K562 (cell line): ENCODE results near the gene NUP62. TPM values are rescaled to one million over a fixed set of nuclear protein-coding genes. Genes with fewer than 3 reads are reported as not detected.

Experiments used
- ATAC-seq: fragments of 200-7000 bp; cut with Tn5 transposase; 3 replicates; pipeline ENCODE4 v1.9.1; 2020; ENCODE audit warnings: moderate library complexity
- BruUV-seq: library from RNA; stranded (reverse); fragments of 400-500 nt; replicated peaks from 2 replicates; lab custom pipeline; 2021; lab: Mats Ljungman, UMichigan
- CTCF ChIA-PET: fragments of 300-600 bp; formaldehyde crosslinking; extraction: SDS; loops from one replicate; lab custom pipeline; 2021; ENCODE audit warnings: low intra/inter-chr PET ratio; lab: Yijun Ruan, JAX
- POLR2A ChIA-PET: fragments of 300-600, 350-650 bp; sonication (Branson Sonifier 250); formaldehyde crosslinking; extraction: SDS; loops from one replicate; lab custom pipeline; 2021; ENCODE audit warnings: antibody characterized with exemption, inconsistent platforms; lab: Yijun Ruan, JAX
- DNase-seq, 4 experiments: peaks; one replicate each; pipeline versions ENCODE4 v3.0.0 to v3.0.0-alpha.2; 2011 to 2018; ENCODE audit warnings: low spot score in 3 of 4, mixed read lengths in 3 of 4; ENCODE audit errors: extremely low read depth in 1 of 4
- FAIRE-seq: peaks from 2 replicates; lab custom pipeline; 2011; peaks lifted over from hg19 to GRCh38; lab: Jason Lieb, UNC
- H2AFZ ChIP-seq: 2 replicates; pipeline ENCODE4 v1.6.0; 2011; ENCODE audit warnings: low read depth, low read length, control low read depth, inconsistent platforms
- H3K27ac ChIP-seq: fragments of 200-600 bp; 3 replicates; pipeline ENCODE4 v1.8.0; 2011; ENCODE audit warnings: low read depth, mild to moderate bottlenecking, control low read depth, inconsistent platforms, low read length, moderate library complexity, mixed read lengths; ENCODE audit errors: extremely low read depth
- H3K27me3 ChIP-seq, 2 experiments: fragments of 300-600 bp in 1 of 2; 2 replicates in 1 of 2; 3 replicates in 1 of 2; pipeline versions ENCODE4 v1.6.0 to v1.8.0; 2011; ENCODE audit warnings: inconsistent platforms in 2 of 2, low read length in 2 of 2, mild to moderate bottlenecking in 1 of 2, mixed read lengths in 1 of 2, moderate library complexity in 1 of 2; ENCODE audit not compliant: control insufficient read depth in 2 of 2, insufficient read depth in 2 of 2
- H3K36me3 ChIP-seq: fragments of 300-600 bp; 3 replicates; pipeline ENCODE4 v1.8.0; 2011; ENCODE audit warnings: mild to moderate bottlenecking, low read length, inconsistent platforms; ENCODE audit not compliant: control insufficient read depth, insufficient read depth
- H3K4me1 ChIP-seq, 2 experiments: fragments of 200-600 bp in 1 of 2; replicated peaks in 1 of 2; 2 replicates in 1 of 2; 3 replicates in 1 of 2; pipeline versions ENCODE4 v1.5.1 to v1.8.0; 2011; ENCODE audit warnings: inconsistent platforms in 2 of 2, low read length in 2 of 2, mild to moderate bottlenecking in 1 of 2, mixed read lengths in 1 of 2, moderate library complexity in 1 of 2; ENCODE audit not compliant: control insufficient read depth in 2 of 2, insufficient read depth in 2 of 2
- H3K4me2 ChIP-seq: 2 replicates; pipeline ENCODE4 v1.6.1; 2011; ENCODE audit warnings: low read length, control low read depth, inconsistent platforms, mixed read lengths; ENCODE audit not compliant: insufficient read depth
- H3K4me3 ChIP-seq: fragments of 200-600 bp; sonication (generic), shearing (Covaris generic); 2 replicates; pipeline ENCODE4 v1.5.1; 2016; ENCODE audit warnings: control low read depth, inconsistent platforms
- H3K79me2 ChIP-seq: fragments of 200-600 bp; 3 replicates; pipeline ENCODE4 v1.8.0; 2011; ENCODE audit warnings: low read length, inconsistent platforms; ENCODE audit not compliant: control insufficient read depth, insufficient read depth
- H3K9ac ChIP-seq, 2 experiments: 2 replicates each; pipeline versions ENCODE4 v1.6.0 to v1.6.1; 2011; ENCODE audit warnings: low read depth in 2 of 2, low read length in 2 of 2, control low read depth in 1 of 2, inconsistent platforms in 1 of 2, mild to moderate bottlenecking in 1 of 2, mixed read lengths in 1 of 2; ENCODE audit not compliant: insufficient read depth in 1 of 2
- H3K9me1 ChIP-seq: one replicate; pipeline ENCODE4 v1.6.0; 2011; ENCODE audit warnings: inconsistent platforms, mild to moderate bottlenecking, low read length, moderate library complexity; ENCODE audit not compliant: control insufficient read depth, insufficient read depth
- H3K9me3 ChIP-seq: replicated peaks from 2 replicates; pipeline ENCODE4 v1.5.1; 2011; ENCODE audit warnings: low read depth, low read length, inconsistent platforms; ENCODE audit not compliant: control insufficient read depth, insufficient read depth
- H4K20me1 ChIP-seq: replicated peaks from 2 replicates; pipeline ENCODE4 v1.6.1; 2011; ENCODE audit warnings: low read length, inconsistent platforms, mixed read lengths; ENCODE audit not compliant: control insufficient read depth, insufficient read depth
- FOXJ3 ChIP-seq: sonication (generic); formaldehyde crosslinking; IDR thresholded peaks from 2 replicates; pipeline ENCODE4 v1.4.0; 2020; ENCODE audit warnings: mild to moderate bottlenecking, missing genetic modification reagents
- GABPB1 ChIP-seq: sonication (generic); formaldehyde crosslinking; IDR thresholded peaks from 2 replicates; pipeline ENCODE4 v1.8.0; 2022; ENCODE audit warnings: mild to moderate bottlenecking, missing genetic modification reagents
- HCFC1 ChIP-seq: IDR thresholded peaks from 2 replicates; pipeline ENCODE4 v1.6.1; 2012; ENCODE audit warnings: low read depth, low read length, improper control_type of control experiment
- MEF2D ChIP-seq: conservative IDR thresholded peaks from 2 replicates; pipeline ENCODE4 v1.6.1; 2016; ENCODE audit warnings: low read depth, missing genetic modification characterization, missing compliant biosample characterization
- RBBP5 ChIP-seq: fragments of 200-600 bp; sonication (generic); IDR thresholded peaks from 2 replicates; pipeline ENCODE4 v1.6.1; 2012; ENCODE audit warnings: borderline replicate concordance, mild to moderate bottlenecking, low read length, control low read depth, inconsistent platforms; ENCODE audit not compliant: insufficient read depth, poor library complexity, severe bottlenecking
- RBM25 ChIP-seq: fragments of 200-400 bp; formaldehyde crosslinking; IDR thresholded peaks from 2 replicates; pipeline ENCODE4 v1.6.1; 2018; ENCODE audit warnings: low read length, low read depth, moderate library complexity; ENCODE audit not compliant: severe bottlenecking
- YY1 ChIP-seq, 3 experiments: IDR thresholded peaks; 2 replicates each; pipeline ENCODE4 v1.6.1; 2011; ENCODE audit warnings: low read length in 2 of 3, mild to moderate bottlenecking in 2 of 3, moderate library complexity in 2 of 3, borderline replicate concordance in 1 of 3, control low read depth in 1 of 3, low read depth in 1 of 3; ENCODE audit not compliant: insufficient read depth in 3 of 3, insufficient replicate concordance in 2 of 3, control insufficient read depth in 1 of 3, insufficient read length in 1 of 3; ENCODE audit errors: extremely low read depth in 1 of 3
- ZKSCAN3 ChIP-seq: fragments of 250-450 bp; sonication (Bioruptor Pico); IDR thresholded peaks from 2 replicates; pipeline ENCODE4 v1.4.0; 2020
- WGBS: fragments of 100-300 bp; shearing (Covaris generic); methylation state at CpG from one replicate; pipeline ENCODE4 v1.1.6; 2016; ENCODE audit warnings: low coverage, mixed read lengths; ENCODE audit not compliant: insufficient coverage; ENCODE audit errors: missing lambda C conversion rate; 5-methylcytosine and 5-hydroxymethylcytosine counted together
- in situ Hi-C: fragments of 300-500 bp; cut with MboI; formaldehyde crosslinking; loops from 4 replicates; pipeline ENCODE4 v1.15.0; 2018; ENCODE audit warnings: inconsistent platforms, mixed read lengths
- intact Hi-C: fragments of 100-400 bp; cut with micrococcal nuclease; formaldehyde crosslinking; loops from 2 replicates; pipeline ENCODE4 v1.14.2; 2022
- polyA plus RNA-seq, 8 experiments: library from polyadenylated mRNA; depleted of rRNA in 4 of 8; stranded (reverse) in 5 of 8; unstranded in 3 of 8; fragments of >200 nt; fragmentation: Nextera tagmentation in 2 of 8; fragmentation: Illumina TruSeq in 1 of 8; extraction: Ambion mirVana in 2 of 8; extraction: Trizol in 1 of 8; gene quantifications; 2 replicates each; pipeline versions ENCODE4 v1.2.1 to v1.2.3, GENCODE V29; 2011 to 2014; ENCODE audit warnings: inconsistent platforms in 1 of 8, missing spikeins in 1 of 8
- total RNA-seq, 7 experiments: library from RNA; depleted of rRNA in 6 of 7; stranded (reverse); fragments of >200 nt in 6 of 7; fragmentation: Illumina TruSeq in 2 of 7; extraction: Trizol in 2 of 7; gene quantifications; 2 replicates each; pipeline versions ENCODE4 v1.2.1 to v1.2.3, GENCODE V29; 2011 to 2021; ENCODE audit warnings: low replicate concordance in 1 of 7
- TF ChIP-seq, protein P1 (sequence below): sonication (generic); formaldehyde crosslinking; IDR thresholded peaks from 2 replicates; pipeline ENCODE4 v1.8.1; 2023; ENCODE audit warnings: mild to moderate bottlenecking, missing genetic modification reagents
- TF ChIP-seq, protein P2 (sequence below): fragments of 450-650 bp; formaldehyde crosslinking; IDR thresholded peaks from 2 replicates; pipeline ENCODE4 v1.4.0; 2020; ENCODE audit warnings: mild to moderate bottlenecking, mixed read lengths
- TF ChIP-seq, protein P3 (sequence below): fragments of 450-650 bp; IDR thresholded peaks from 2 replicates; pipeline ENCODE4 v1.6.1; 2018; ENCODE audit warnings: mild to moderate bottlenecking, low read depth; ENCODE audit not compliant: partially characterized antibody

The NUP62 gene
- total and polyA plus RNA-seq, 9 of the 15 experiments (the other 6 are each of a cell fraction or from before 2014, with no cell fraction given) = 16.9 to 109 (median 66.0) TPM

DNA sequence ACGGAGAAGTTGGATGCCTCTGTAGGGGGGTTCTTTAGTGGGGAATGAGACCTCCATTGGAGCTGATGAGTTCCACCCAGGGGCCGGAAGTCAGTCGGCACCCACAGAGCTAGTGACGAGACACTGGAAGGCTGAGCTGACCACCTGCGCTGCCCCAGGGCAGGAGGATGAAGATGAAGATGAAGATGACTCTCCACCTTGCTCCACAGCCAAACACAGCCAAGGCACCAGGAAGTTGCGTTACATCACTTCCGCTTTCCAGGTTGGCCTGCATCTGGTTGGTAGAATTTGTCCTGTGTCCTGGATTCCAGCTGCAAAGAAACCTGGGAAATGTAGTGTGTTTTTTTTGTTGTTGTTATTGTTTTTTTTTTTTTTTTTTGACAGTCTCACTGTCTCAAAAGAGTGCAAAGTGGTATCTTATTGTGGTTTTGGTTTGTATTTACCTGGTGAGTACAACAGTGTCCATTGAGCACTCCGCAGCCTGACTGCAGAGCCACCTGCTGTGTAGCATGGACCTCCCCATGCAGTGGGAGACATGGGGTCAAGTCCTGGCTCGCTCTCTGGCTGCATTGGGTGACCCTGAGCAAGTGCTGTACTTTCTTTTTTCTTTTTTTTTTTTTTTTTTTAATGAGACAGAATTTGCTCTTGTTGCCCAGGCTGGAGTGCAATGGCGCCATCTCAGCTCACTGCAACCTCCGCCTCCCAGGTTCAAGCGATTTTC is 49.9 kb downstream of the NUP62 start:
- in situ Hi-C loops (loop anchor here (10.0 kb wide), 1 partner anchor 385 kb away; the partner anchor contains the start of gene RPS11), intact Hi-C loops (loop anchor here (10.0 kb wide), 1 partner anchor 165 kb away; no protein-coding TSS in a partner anchor)
- Histone ChIP-seq H3K79me2 (peaks cover 24% of the 10 kb centered on the region), H3K36me3 (peaks cover 57% of the 10 kb centered on the region), H3K9me1 (no peaks in the 10 kb centered on the region), H3K9me3 (no peaks in the 10 kb centered on the region), H3K4me1 (peaks cover 9 to 69% of the 10 kb centered on the region in 2 experiments; a peak in 4 of 5 replicates), H3K9ac (no peak overlapping the region; a peak in 1 of 4 replicates), H2AFZ (no peak overlapping the region), H4K20me1 (no peaks in the 10 kb centered on the region), H3K4me3 (no peak overlapping the region), H3K4me2 (0 out of 2 replicates have a peak overlapping the region, but pooled peaks have one; percentile 99), H3K27ac (no peak overlapping the region), H3K27me3 (no peaks in the 10 kb centered on the region)
- WGBS = 87% methylated on average over 12 of the region's 12 CpGs
- FAIRE-seq = peak; percentile 75
- no peak for DNase-seq
- ATAC-seq = no peak
- CTCF ChIA-PET = no interaction called here
- POLR2A ChIA-PET = interaction anchor here (0.7 to 1.6 kb wide), 3 partner anchors 11 to 427 kb away, joined by 3 to 4 read pairs (median 4); partner anchors contain the start of genes ATF5 and NUP62
- no TSS peak for BruUV-seq
- TF ChIP-seq, protein P1, sequence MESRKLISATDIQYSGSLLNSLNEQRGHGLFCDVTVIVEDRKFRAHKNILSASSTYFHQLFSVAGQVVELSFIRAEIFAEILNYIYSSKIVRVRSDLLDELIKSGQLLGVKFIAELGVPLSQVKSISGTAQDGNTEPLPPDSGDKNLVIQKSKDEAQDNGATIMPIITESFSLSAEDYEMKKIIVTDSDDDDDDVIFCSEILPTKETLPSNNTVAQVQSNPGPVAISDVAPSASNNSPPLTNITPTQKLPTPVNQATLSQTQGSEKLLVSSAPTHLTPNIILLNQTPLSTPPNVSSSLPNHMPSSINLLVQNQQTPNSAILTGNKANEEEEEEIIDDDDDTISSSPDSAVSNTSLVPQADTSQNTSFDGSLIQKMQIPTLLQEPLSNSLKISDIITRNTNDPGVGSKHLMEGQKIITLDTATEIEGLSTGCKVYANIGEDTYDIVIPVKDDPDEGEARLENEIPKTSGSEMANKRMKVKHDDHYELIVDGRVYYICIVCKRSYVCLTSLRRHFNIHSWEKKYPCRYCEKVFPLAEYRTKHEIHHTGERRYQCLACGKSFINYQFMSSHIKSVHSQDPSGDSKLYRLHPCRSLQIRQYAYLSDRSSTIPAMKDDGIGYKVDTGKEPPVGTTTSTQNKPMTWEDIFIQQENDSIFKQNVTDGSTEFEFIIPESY (CRISPR knock-in tag) = no peak
- TF ChIP-seq RBBP5 (no peak), FOXJ3 (CRISPR knock-in tag) (no peak), MEF2D (tag) (no peak), RBM25 (no peak), GABPB1 (CRISPR knock-in tag) (no peak), ZKSCAN3 (CRISPR knock-in tag) (no peak), YY1 (IDR thresholded peaks at IDR 0.05; ENCODE audit: borderline replicate concordance in 1 of 3, control insufficient read depth in 1 of 3, extremely low read depth in 1 of 3, insufficient read depth in 3 of 3, insufficient read length in 1 of 3, insufficient replicate concordance in 2 of 3, low read depth in 1 of 3, low read length in 2 of 3) (no peak), HCFC1 (0 out of 2 replicates have a peak, but pooled peaks have one; percentile 20)
- TF ChIP-seq, protein P2, sequence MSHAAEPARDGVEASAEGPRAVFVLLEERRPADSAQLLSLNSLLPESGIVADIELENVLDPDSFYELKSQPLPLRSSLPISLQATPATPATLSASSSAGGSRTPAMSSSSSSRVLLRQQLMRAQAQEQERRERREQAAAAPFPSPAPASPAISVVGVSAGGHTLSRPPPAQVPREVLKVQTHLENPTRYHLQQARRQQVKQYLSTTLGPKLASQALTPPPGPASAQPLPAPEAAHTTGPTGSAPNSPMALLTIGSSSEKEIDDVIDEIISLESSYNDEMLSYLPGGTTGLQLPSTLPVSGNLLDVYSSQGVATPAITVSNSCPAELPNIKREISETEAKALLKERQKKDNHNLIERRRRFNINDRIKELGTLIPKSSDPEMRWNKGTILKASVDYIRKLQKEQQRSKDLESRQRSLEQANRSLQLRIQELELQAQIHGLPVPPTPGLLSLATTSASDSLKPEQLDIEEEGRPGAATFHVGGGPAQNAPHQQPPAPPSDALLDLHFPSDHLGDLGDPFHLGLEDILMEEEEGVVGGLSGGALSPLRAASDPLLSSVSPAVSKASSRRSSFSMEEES = no peak
- TF ChIP-seq, protein P3, sequence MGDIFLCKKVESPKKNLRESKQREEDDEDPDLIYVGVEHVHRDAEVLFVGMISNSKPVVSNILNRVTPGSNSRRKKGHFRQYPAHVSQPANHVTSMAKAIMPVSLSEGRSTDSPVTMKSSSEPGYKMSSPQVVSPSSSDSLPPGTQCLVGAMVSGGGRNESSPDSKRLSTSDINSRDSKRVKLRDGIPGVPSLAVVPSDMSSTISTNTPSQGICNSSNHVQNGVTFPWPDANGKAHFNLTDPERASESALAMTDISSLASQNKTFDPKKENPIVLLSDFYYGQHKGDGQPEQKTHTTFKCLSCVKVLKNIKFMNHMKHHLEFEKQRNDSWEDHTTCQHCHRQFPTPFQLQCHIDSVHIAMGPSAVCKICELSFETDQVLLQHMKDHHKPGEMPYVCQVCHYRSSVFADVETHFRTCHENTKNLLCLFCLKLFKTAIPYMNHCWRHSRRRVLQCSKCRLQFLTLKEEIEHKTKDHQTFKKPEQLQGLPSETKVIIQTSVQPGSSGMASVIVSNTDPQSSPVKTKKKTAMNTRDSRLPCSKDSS = no peak
